GM12878 (cell line): ENCODE results near the gene PTS. TPM values are rescaled to one million over a fixed set of nuclear protein-coding genes. Genes with fewer than 3 reads are reported as not detected.

ENCODE experiments used
- ATAC-seq: fragments of 200-7000 bp; cut with Tn5 transposase; 3 replicates; pipeline ENCODE4 v1.9.1; 2020; ENCODE audit warnings: mild to moderate bottlenecking, moderate library complexity
- BruUV-seq: library from RNA; stranded (reverse); fragments of 400-500 nt; replicated peaks from 2 replicates; lab custom pipeline; 2021; lab: Mats Ljungman, UMichigan
- CTCF ChIA-PET: fragments of 300-600 bp; sonication (Branson Sonifier 250); formaldehyde crosslinking; extraction: SDS; loops from one replicate; lab custom pipeline; 2021; ENCODE audit warnings: inconsistent platforms; lab: Yijun Ruan, JAX
- POLR2A ChIA-PET: fragments of 350-600 bp; formaldehyde crosslinking; extraction: SDS; loops from one replicate; lab custom pipeline; 2021; ENCODE audit warnings: inconsistent platforms; lab: Charles Lee
- RAD21 ChIA-PET: fragments of 300-600 bp; sonication (Branson Sonifier 250); formaldehyde crosslinking; loops from one replicate; lab custom pipeline; 2023; ENCODE audit warnings: antibody characterized with exemption; ENCODE audit not compliant: unreplicated experiment; lab: Charles Lee
- SMC1A ChIA-PET: fragments of 300-600 bp; sonication (Branson Sonifier 250); formaldehyde crosslinking; loops from one replicate; lab custom pipeline; 2023; ENCODE audit not compliant: unreplicated experiment, uncharacterized antibody; lab: Charles Lee
- DNase-seq: peaks from one replicate; pipeline ENCODE4 v3.0.0-alpha.2; 2011; ENCODE audit warnings: low read depth, low spot score
- FAIRE-seq: peaks from 3 replicates; lab custom pipeline; 2011; peaks lifted over from hg19 to GRCh38; lab: Jason Lieb, UNC
- H2AFZ ChIP-seq: 2 replicates; pipeline ENCODE4 v1.6.0; 2011; ENCODE audit warnings: low read depth, low read length, control low read depth; ENCODE audit not compliant: control insufficient read depth
- H3K27ac ChIP-seq: 2 replicates; pipeline ENCODE4 v1.5.1; 2011; ENCODE audit warnings: control low read depth; ENCODE audit not compliant: control insufficient read depth, insufficient read depth
- H3K27me3 ChIP-seq, 2 experiments: replicated peaks in 1 of 2; 2 replicates each; pipeline versions ENCODE4 v1.6.0 to v1.6.1; 2011; ENCODE audit warnings: low read length in 1 of 2; ENCODE audit not compliant: control insufficient read depth in 2 of 2, insufficient read depth in 2 of 2
- H3K36me3 ChIP-seq, 2 experiments: 2 replicates each; pipeline ENCODE4 v1.5.1; 2011; ENCODE audit warnings: low read length in 1 of 2; ENCODE audit not compliant: control insufficient read depth in 2 of 2, insufficient read depth in 2 of 2
- H3K4me1 ChIP-seq: 2 replicates; pipeline ENCODE4 v1.6.1; 2011; ENCODE audit warnings: mild to moderate bottlenecking, low read length, moderate library complexity, mixed read lengths; ENCODE audit not compliant: control insufficient read depth, insufficient read depth
- H3K4me2 ChIP-seq: 2 replicates; pipeline ENCODE4 v1.6.0; 2011; ENCODE audit warnings: control low read depth; ENCODE audit not compliant: control insufficient read depth, insufficient read depth
- H3K4me3 ChIP-seq: fragments of 200-600 bp; sonication (generic); 2 replicates; pipeline ENCODE4 v1.5.1; 2016
- H3K79me2 ChIP-seq: 2 replicates; pipeline ENCODE4 v1.6.0; 2011; ENCODE audit warnings: low read length; ENCODE audit not compliant: control insufficient read depth, insufficient read depth
- H3K9ac ChIP-seq: 2 replicates; pipeline ENCODE4 v1.8.0; 2011; ENCODE audit warnings: low read length, control low read depth, mixed read lengths; ENCODE audit not compliant: control insufficient read depth, insufficient read depth
- H3K9me3 ChIP-seq: replicated peaks from 3 replicates; pipeline ENCODE4 v1.5.1; 2011; ENCODE audit warnings: mild to moderate bottlenecking, low read length; ENCODE audit not compliant: control insufficient read depth, insufficient read depth
- H4K20me1 ChIP-seq: 2 replicates; pipeline ENCODE4 v1.6.0; 2011; ENCODE audit not compliant: control insufficient read depth, insufficient read depth
- ATF7 ChIP-seq: fragments of 450-650 bp; IDR thresholded peaks from 2 replicates; pipeline ENCODE4 v1.6.1; 2016; ENCODE audit warnings: low read depth, mild to moderate bottlenecking
- BHLHE40 ChIP-seq, 2 experiments: fragments of 450-650 bp in 1 of 2; IDR thresholded peaks; 2 replicates each; pipeline ENCODE4 v1.6.1; 2011 to 2017; ENCODE audit warnings: low read depth in 2 of 2, borderline replicate concordance in 1 of 2, improper control_type of control experiment in 1 of 2, low read length in 1 of 2, mild to moderate bottlenecking in 1 of 2
- CBX3 ChIP-seq: fragments of 200-600 bp; sonication (generic); IDR thresholded peaks from 2 replicates; pipeline ENCODE4 v1.6.1; 2016; ENCODE audit warnings: low read depth, borderline replicate concordance
- CEBPB ChIP-seq, 2 experiments: fragments of 150-350 bp in 1 of 2; IDR thresholded peaks; 2 replicates each; pipeline ENCODE4 v1.6.1; 2012 to 2014; ENCODE audit warnings: low read depth in 2 of 2, low read length in 2 of 2, borderline replicate concordance in 1 of 2, inconsistent platforms in 1 of 2
- HSF1 ChIP-seq: fragments of 150-350 bp; IDR thresholded peaks from 2 replicates; pipeline ENCODE4 v1.6.1; 2014; ENCODE audit warnings: mild to moderate bottlenecking, low read depth, low read length
- IKZF1 ChIP-seq: fragments of 450-650 bp; conservative IDR thresholded peaks from 2 replicates; pipeline ENCODE4 v1.6.1; 2017; ENCODE audit warnings: antibody characterized with exemption, mild to moderate bottlenecking
- KDM1A ChIP-seq: fragments of 200-600 bp; sonication (generic); IDR thresholded peaks from 2 replicates; pipeline ENCODE4 v1.6.1; 2016; ENCODE audit warnings: borderline replicate concordance
- MAX ChIP-seq: IDR thresholded peaks from 2 replicates; pipeline ENCODE4 v1.6.1; 2012; ENCODE audit warnings: low read depth, low read length, improper control_type of control experiment
- MTA2 ChIP-seq: fragments of 450-650 bp; IDR thresholded peaks from 2 replicates; pipeline ENCODE4 v1.6.1; 2016; ENCODE audit warnings: low read depth, mild to moderate bottlenecking, moderate library complexity
- MXI1 ChIP-seq: fragments of 150-350 bp; IDR thresholded peaks from 2 replicates; pipeline ENCODE4 v1.6.1; 2011; ENCODE audit warnings: low read depth, mild to moderate bottlenecking, inconsistent platforms, low read length, improper control_type of control experiment
- NFIC ChIP-seq: IDR thresholded peaks from 2 replicates; pipeline ENCODE4 v1.6.1; 2012; ENCODE audit warnings: low read depth, mild to moderate bottlenecking, inconsistent platforms, low read length, moderate library complexity
- PAX5 ChIP-seq: IDR thresholded peaks from 2 replicates; pipeline ENCODE4 v1.6.1; 2011; ENCODE audit warnings: low read depth, low read length, borderline replicate concordance
- POU2F2 ChIP-seq: IDR thresholded peaks from 3 replicates; pipeline ENCODE4 v1.6.1; 2011; ENCODE audit warnings: low read depth, mild to moderate bottlenecking, low read length, borderline replicate concordance
- RCOR1 ChIP-seq: conservative IDR thresholded peaks from 2 replicates; pipeline ENCODE4 v1.6.1; 2012; ENCODE audit warnings: low read depth, low read length, improper control_type of control experiment
- RELA ChIP-seq: fragments of 450-650 bp; IDR thresholded peaks from 2 replicates; pipeline ENCODE4 v1.8.0; 2014; ENCODE audit warnings: borderline replicate concordance; ENCODE audit not compliant: partially characterized antibody
- SIX5 ChIP-seq: IDR thresholded peaks from 2 replicates; pipeline ENCODE4 v1.6.1; 2011; ENCODE audit warnings: mild to moderate bottlenecking, low read depth, low read length, moderate library complexity; ENCODE audit not compliant: severe bottlenecking
- SUZ12 ChIP-seq: fragments of 200-600 bp; sonication (generic); IDR thresholded peaks from one replicate; pipeline ENCODE4 v1.6.1; 2018; ENCODE audit warnings: antibody characterized with exemption, mild to moderate bottlenecking; ENCODE audit not compliant: unreplicated experiment
- WRNIP1 ChIP-seq: IDR thresholded peaks from 2 replicates; pipeline ENCODE4 v1.6.1; 2011; ENCODE audit warnings: low read depth, low read length, improper control_type of control experiment, borderline replicate concordance
- ZNF207 ChIP-seq: fragments of 450-650 bp; IDR thresholded peaks from 2 replicates; pipeline ENCODE4 v1.6.1; 2014; ENCODE audit warnings: antibody characterized with exemption, mild to moderate bottlenecking, borderline replicate concordance
- ZNF24 ChIP-seq: fragments of 450-650 bp; IDR thresholded peaks from 2 replicates; pipeline ENCODE4 v1.6.1; 2017; ENCODE audit warnings: antibody characterized with exemption, mild to moderate bottlenecking
- WGBS: methylation state at CpG from one replicate; pipeline ENCODE4 v1.1.6; 2016; ENCODE audit warnings: low lambda C conversion rate; ENCODE audit not compliant: insufficient replicate concordance, insufficient coverage; ENCODE audit errors: missing lambda C conversion rate; 5-methylcytosine and 5-hydroxymethylcytosine counted together
- in situ Hi-C: fragments of 300-500 bp; cut with MboI; formaldehyde crosslinking; loops from 9 replicates; pipeline ENCODE4 v1.14.3; 2018; ENCODE audit warnings: mixed read lengths
- intact Hi-C: fragments of 100-400 bp; cut with micrococcal nuclease; formaldehyde crosslinking; loops from one replicate; pipeline ENCODE4 v1.14.2; 2022; ENCODE audit not compliant: unreplicated experiment
- polyA plus RNA-seq, 11 experiments: library from polyadenylated mRNA; depleted of rRNA in 4 of 11; unstranded in 6 of 11; stranded (reverse) in 5 of 11; fragments of >200 nt; fragmentation: Nextera tagmentation in 4 of 11; fragmentation: Illumina TruSeq in 1 of 11; extraction: Ambion mirVana in 4 of 11; extraction: Trizol in 1 of 11; gene quantifications; 1 replicate in 1 of 11; 2 replicates in 10 of 11; pipeline versions ENCODE4 v1.2.1 to v1.2.3, GENCODE V29; 2011 to 2016; ENCODE audit warnings: inconsistent platforms in 2 of 11, missing spikeins in 2 of 11, low read depth in 1 of 11
- total RNA-seq, 4 experiments: library from RNA; depleted of rRNA in 3 of 4; stranded (reverse); fragments of >200 nt in 3 of 4; fragmentation: Illumina TruSeq in 1 of 4; extraction: Trizol in 1 of 4; gene quantifications; 2 replicates each; pipeline versions ENCODE4 v1.2.1 to v1.2.3, GENCODE V29; 2013 to 2021

PTS gene
- total and polyA plus RNA-seq, 10 of the 15 experiments (the other 5 are each of a cell fraction or from before 2014, with no cell fraction given): 11.7 to 47.6 (median 15.5) TPM

GRCh38 chr11:112267188-112267591 lies 41.0 kb downstream of the PTS start:
- BruUV-seq: no TSS peak
- POLR2A ChIA-PET: no interaction called here
- H3K4me2 ChIP-seq: no peak overlapping the region

GRCh38 chr11:112268406-112268805 lies 42.2 kb downstream of the PTS start:
- Histone ChIP-seq H3K9ac (no peak overlapping the region), H4K20me1 (no peaks in the 10 kb centered on the region), H3K36me3 (no peaks in the 10 kb centered on the region), H3K79me2 (no peaks in the 10 kb centered on the region), H3K4me1 (no peaks in the 10 kb centered on the region), H3K4me2 (no peak overlapping the region), H3K9me3 (no peaks in the 10 kb centered on the region), H2AFZ (no peak overlapping the region), H3K4me3 (no peak overlapping the region), H3K27me3 (no peaks in the 10 kb centered on the region), H3K27ac (no peak overlapping the region)
- ATAC-seq: no peak
- ChIA-PET POLR2A (no interaction called here), RAD21 (no interaction called here), SMC1A (no interaction called here), CTCF (interaction anchor here (1.4 to 1.5 kb wide), 2 partner anchors 10 to 12 kb away, joined by 3 to 9 read pairs; no protein-coding TSS in a partner anchor)
- no peak for DNase-seq
- in situ Hi-C loops: no loop called here
- BruUV-seq: no TSS peak
- FAIRE-seq: no peak
- intact Hi-C loops: no loop called here
- 60% methylated on average over 5 of the region's 5 CpGs for WGBS
- no peak for TF ChIP-seq HSF1
- no peak for TF ChIP-seq MTA2
- no peak for TF ChIP-seq POU2F2
- no peak for TF ChIP-seq SIX5
- no peak for TF ChIP-seq RELA
- TF ChIP-seq CBX3: no peak
- no peak for TF ChIP-seq IKZF1
- no peak for TF ChIP-seq NFIC
- no peak for TF ChIP-seq CEBPB (IDR thresholded peaks at IDR 0.05; ENCODE audit: borderline replicate concordance in 1 of 2, low read depth in 2 of 2, low read length in 2 of 2)
- TF ChIP-seq ATF7: no peak
- no peak for TF ChIP-seq WRNIP1
- no peak for TF ChIP-seq RCOR1

More at GRCh38 chr11:112267188-112267591, 41.0 kb downstream of the PTS start:
- H3K4me1 ChIP-seq: no peaks in the 10 kb centered on the region
- no peak for TF ChIP-seq MAX
- TF ChIP-seq KDM1A: no peak
- no peak for TF ChIP-seq ZNF24
- no peak for TF ChIP-seq PAX5
- TF ChIP-seq ZNF207: no peak
- TF ChIP-seq BHLHE40 (IDR thresholded peaks at IDR 0.05; ENCODE audit: borderline replicate concordance in 1 of 2, low read depth in 2 of 2, low read length in 1 of 2): no peak
- TF ChIP-seq SUZ12: no peak
- TF ChIP-seq MXI1: no peak
- H3K79me2 ChIP-seq: no peaks in the 10 kb centered on the region
- no peak overlapping the region for H2AFZ ChIP-seq
- ATAC-seq (no peak), DNase-seq (no peak), FAIRE-seq (no peak)
- SMC1A ChIA-PET: no interaction called here
- 52% methylated on average over 5 of the region's 5 CpGs for WGBS
- RAD21 ChIA-PET: interaction anchor here (1.9 kb wide), 1 partner anchor 13 kb away, joined by 7 read pairs; no protein-coding TSS in a partner anchor
- no peak overlapping the region for H3K4me3 ChIP-seq
- H3K27ac ChIP-seq: no peak overlapping the region
- no peak overlapping the region for H3K9ac ChIP-seq
- no peaks in the 10 kb centered on the region for H4K20me1 ChIP-seq
- intact Hi-C loops (no loop called here), in situ Hi-C loops (no loop called here)
- no peaks in the 10 kb centered on the region for H3K27me3 ChIP-seq
- no peaks in the 10 kb centered on the region for H3K36me3 ChIP-seq
- CTCF ChIA-PET: interaction anchor here (2.4 kb wide), 1 partner anchor 13 kb away, joined by 9 read pairs; no protein-coding TSS in a partner anchor
- H3K9me3 ChIP-seq: no peaks in the 10 kb centered on the region
